Panc1 (cell line): ENCODE results near the gene MYO3B. TPM values are rescaled to one million over a fixed set of nuclear protein-coding genes. Genes with fewer than 3 reads are reported as not detected.

Experiments used
- ATAC-seq: fragments of 200-7000 bp; cut with Tn5 transposase; 2 replicates; pipeline ENCODE4 v1.9.1; 2020; ENCODE audit warnings: mild to moderate bottlenecking, moderate library complexity
- BruUV-seq: library from RNA; stranded (reverse); fragments of 400-500 nt; replicated peaks from 2 replicates; lab custom pipeline; 2021; lab: Mats Ljungman, UMichigan
- CTCF ChIA-PET: fragments of 300-600 bp; sonication (Branson Sonifier 250); formaldehyde crosslinking; loops from one replicate; lab custom pipeline; 2022; ENCODE audit warnings: antibody characterized with exemption; lab: Charles Lee
- POLR2A ChIA-PET: fragments of 300-600 bp; sonication (Branson Sonifier 250); formaldehyde crosslinking; loops from one replicate; lab custom pipeline; 2022; ENCODE audit warnings: antibody characterized with exemption; lab: Charles Lee
- DNase-seq: peaks from one replicate; pipeline ENCODE4 v3.0.0-alpha.2; 2010; ENCODE audit warnings: low read depth, low spot score
- H3K27ac ChIP-seq: 2 replicates; pipeline ENCODE4 v1.5.1; 2011; ENCODE audit warnings: mild to moderate bottlenecking, low read length, inconsistent platforms
- H3K27me3 ChIP-seq: fragments of 200-500 bp; sonication (Bioruptor generic); 2 replicates; pipeline ENCODE4 v1.6.0; 2014; ENCODE audit warnings: low read length, inconsistent platforms; ENCODE audit not compliant: control insufficient read depth, insufficient read depth
- H3K36me3 ChIP-seq: fragments of 200-500 bp; sonication (Bioruptor generic); 2 replicates; pipeline ENCODE4 v1.5.1; 2014; ENCODE audit warnings: inconsistent platforms, mild to moderate bottlenecking, low read length, moderate library complexity; ENCODE audit not compliant: control insufficient read depth, insufficient read depth
- H3K4me1 ChIP-seq: 2 replicates; pipeline ENCODE4 v1.5.1; 2011; ENCODE audit warnings: inconsistent platforms, mild to moderate bottlenecking, low read length, moderate library complexity; ENCODE audit not compliant: control insufficient read depth, insufficient read depth
- H3K4me3 ChIP-seq, 2 experiments: 2 replicates each; pipeline ENCODE4 v1.5.1; 2011 to 2012; ENCODE audit warnings: low read depth in 2 of 2, low read length in 2 of 2, mild to moderate bottlenecking in 2 of 2, inconsistent platforms in 1 of 2, moderate library complexity in 1 of 2
- H3K9me3 ChIP-seq: fragments of 200-500 bp; sonication (Bioruptor generic); 2 replicates; pipeline ENCODE4 v1.5.1; 2014; ENCODE audit warnings: low read depth, mild to moderate bottlenecking, inconsistent platforms, low read length, moderate library complexity; ENCODE audit not compliant: control insufficient read depth, insufficient read depth
- POLR2AphosphoS5 ChIP-seq: IDR thresholded peaks from 2 replicates; pipeline ENCODE4 v1.6.1; 2012; ENCODE audit warnings: mild to moderate bottlenecking, low read depth, low read length, moderate library complexity
- SIN3A ChIP-seq: IDR thresholded peaks from 2 replicates; pipeline ENCODE4 v1.6.1; 2012; ENCODE audit warnings: low read depth, mild to moderate bottlenecking, low read length, moderate library complexity, borderline replicate concordance; ENCODE audit not compliant: insufficient read depth
- TCF7L2 ChIP-seq: IDR thresholded peaks from 2 replicates; pipeline ENCODE4 v1.6.1; 2011; ENCODE audit warnings: mild to moderate bottlenecking, low read depth, low read length, inconsistent platforms
- in situ Hi-C: cut with HindIII; loops from 2 replicates; pipeline ENCODE4 v1.10.0; 2016; ENCODE audit warnings: low sequenced_read_pairs, low pct_unique_long_range_greater_than_20kb
- intact Hi-C: fragments of 100-400 bp; cut with micrococcal nuclease; formaldehyde crosslinking; loops from one replicate; pipeline ENCODE4 v1.10.0; 2022; ENCODE audit not compliant: unreplicated experiment
- total RNA-seq: library from RNA; stranded (reverse); gene quantifications from one replicate; pipeline ENCODE4 v1.2.1, GENCODE V29; 2021; ENCODE audit not compliant: unreplicated experiment
- TF ChIP-seq, protein P1 (sequence below), 2 experiments: IDR thresholded peaks; 2 replicates each; pipeline ENCODE4 v1.6.1; 2011 to 2012; ENCODE audit warnings: low read depth in 2 of 2, control low read depth in 1 of 2, low read length in 1 of 2, mild to moderate bottlenecking in 1 of 2, moderate library complexity in 1 of 2; ENCODE audit not compliant: insufficient read depth in 1 of 2
- TF ChIP-seq, protein P2 (sequence below): fragments of 450-650 bp; IDR thresholded peaks from 2 replicates; pipeline ENCODE4 v1.5.1; 2017; ENCODE audit warnings: mild to moderate bottlenecking

MYO3B gene
- total RNA-seq, 1 experiment from 2014 or later = 0.05 TPM

DNA sequence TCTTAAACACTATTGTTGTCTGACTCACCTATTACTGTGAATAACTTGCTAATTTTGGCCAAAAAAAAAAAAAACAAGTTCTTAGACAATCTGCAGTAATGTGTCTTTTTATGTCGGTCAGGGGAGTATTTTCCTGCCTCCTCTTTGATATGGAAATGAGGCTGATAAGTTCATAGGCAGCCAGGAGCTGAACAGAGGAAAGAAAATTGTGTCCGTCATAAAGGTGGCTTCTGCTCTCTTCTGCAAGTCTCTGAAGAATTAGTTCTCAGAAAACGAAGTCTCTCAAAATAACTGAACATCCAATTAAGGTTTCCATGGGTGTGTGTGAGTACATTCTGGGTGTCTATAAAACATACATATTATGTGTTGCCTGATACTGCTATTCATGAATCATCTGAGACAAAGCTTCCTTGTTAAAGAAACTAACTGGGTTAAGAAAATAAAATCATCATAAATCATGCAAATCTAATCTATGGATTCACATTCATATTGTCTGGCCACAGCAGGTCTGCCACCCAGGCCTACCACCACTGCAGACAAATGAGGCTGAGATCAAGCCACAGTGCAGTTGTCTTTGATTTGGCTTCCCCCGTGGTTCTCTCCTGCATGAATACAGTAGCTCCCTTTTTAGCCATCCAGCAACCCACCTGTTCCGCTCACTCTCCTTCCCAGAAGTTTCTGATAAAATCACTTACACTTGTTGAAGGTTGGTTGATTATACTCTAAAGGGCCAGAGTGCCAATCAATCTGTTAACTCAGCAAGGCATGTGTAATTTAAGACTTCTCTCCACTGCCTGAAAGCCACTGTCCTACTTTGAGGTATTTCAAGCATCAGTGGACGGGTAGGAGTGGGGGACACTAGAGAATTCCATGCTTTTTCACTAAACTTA lies 517.8 kb downstream of the MYO3B start:
- no peak for ATAC-seq
- ChIA-PET POLR2A (interaction anchor here (0.6 kb wide), 1 partner anchor 1146 kb away, joined by 3 read pairs; no protein-coding TSS in a partner anchor), CTCF (no interaction called here)
- TF ChIP-seq, protein P1, sequence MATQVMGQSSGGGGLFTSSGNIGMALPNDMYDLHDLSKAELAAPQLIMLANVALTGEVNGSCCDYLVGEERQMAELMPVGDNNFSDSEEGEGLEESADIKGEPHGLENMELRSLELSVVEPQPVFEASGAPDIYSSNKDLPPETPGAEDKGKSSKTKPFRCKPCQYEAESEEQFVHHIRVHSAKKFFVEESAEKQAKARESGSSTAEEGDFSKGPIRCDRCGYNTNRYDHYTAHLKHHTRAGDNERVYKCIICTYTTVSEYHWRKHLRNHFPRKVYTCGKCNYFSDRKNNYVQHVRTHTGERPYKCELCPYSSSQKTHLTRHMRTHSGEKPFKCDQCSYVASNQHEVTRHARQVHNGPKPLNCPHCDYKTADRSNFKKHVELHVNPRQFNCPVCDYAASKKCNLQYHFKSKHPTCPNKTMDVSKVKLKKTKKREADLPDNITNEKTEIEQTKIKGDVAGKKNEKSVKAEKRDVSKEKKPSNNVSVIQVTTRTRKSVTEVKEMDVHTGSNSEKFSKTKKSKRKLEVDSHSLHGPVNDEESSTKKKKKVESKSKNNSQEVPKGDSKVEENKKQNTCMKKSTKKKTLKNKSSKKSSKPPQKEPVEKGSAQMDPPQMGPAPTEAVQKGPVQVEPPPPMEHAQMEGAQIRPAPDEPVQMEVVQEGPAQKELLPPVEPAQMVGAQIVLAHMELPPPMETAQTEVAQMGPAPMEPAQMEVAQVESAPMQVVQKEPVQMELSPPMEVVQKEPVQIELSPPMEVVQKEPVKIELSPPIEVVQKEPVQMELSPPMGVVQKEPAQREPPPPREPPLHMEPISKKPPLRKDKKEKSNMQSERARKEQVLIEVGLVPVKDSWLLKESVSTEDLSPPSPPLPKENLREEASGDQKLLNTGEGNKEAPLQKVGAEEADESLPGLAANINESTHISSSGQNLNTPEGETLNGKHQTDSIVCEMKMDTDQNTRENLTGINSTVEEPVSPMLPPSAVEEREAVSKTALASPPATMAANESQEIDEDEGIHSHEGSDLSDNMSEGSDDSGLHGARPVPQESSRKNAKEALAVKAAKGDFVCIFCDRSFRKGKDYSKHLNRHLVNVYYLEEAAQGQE (IDR thresholded peaks at IDR 0.05; ENCODE audit: insufficient read depth in 1 of 2, low read depth in 2 of 2, low read length in 1 of 2) = no peak
- TF ChIP-seq TCF7L2 = no peak
- TF ChIP-seq POLR2AphosphoS5 = no peak
- TF ChIP-seq SIN3A = no peak
- TF ChIP-seq, protein P2, sequence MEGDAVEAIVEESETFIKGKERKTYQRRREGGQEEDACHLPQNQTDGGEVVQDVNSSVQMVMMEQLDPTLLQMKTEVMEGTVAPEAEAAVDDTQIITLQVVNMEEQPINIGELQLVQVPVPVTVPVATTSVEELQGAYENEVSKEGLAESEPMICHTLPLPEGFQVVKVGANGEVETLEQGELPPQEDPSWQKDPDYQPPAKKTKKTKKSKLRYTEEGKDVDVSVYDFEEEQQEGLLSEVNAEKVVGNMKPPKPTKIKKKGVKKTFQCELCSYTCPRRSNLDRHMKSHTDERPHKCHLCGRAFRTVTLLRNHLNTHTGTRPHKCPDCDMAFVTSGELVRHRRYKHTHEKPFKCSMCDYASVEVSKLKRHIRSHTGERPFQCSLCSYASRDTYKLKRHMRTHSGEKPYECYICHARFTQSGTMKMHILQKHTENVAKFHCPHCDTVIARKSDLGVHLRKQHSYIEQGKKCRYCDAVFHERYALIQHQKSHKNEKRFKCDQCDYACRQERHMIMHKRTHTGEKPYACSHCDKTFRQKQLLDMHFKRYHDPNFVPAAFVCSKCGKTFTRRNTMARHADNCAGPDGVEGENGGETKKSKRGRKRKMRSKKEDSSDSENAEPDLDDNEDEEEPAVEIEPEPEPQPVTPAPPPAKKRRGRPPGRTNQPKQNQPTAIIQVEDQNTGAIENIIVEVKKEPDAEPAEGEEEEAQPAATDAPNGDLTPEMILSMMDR = no peak
- no TSS peak for BruUV-seq
- H3K4me3 ChIP-seq = no peak overlapping the region
- no peaks in the 10 kb centered on the region for H3K4me1 ChIP-seq
- H3K27ac ChIP-seq = no peak overlapping the region
- no peaks in the 10 kb centered on the region for H3K36me3 ChIP-seq
- DNase-seq = no peak
- H3K27me3 ChIP-seq = no peaks in the 10 kb centered on the region
- in situ Hi-C loops (no loop called here), intact Hi-C loops (no loop called here)
- H3K9me3 ChIP-seq = no peaks in the 10 kb centered on the region

GRCh38 chr2:170696948-170697347 lies 519.0 kb downstream of the MYO3B start:
- ATAC-seq (no peak), DNase-seq (no peak)
- no peaks in the 10 kb centered on the region for H3K36me3 ChIP-seq
- no peaks in the 10 kb centered on the region for H3K9me3 ChIP-seq
- intact Hi-C loops = no loop called here
- no peaks in the 10 kb centered on the region for H3K4me1 ChIP-seq
- H3K4me3 ChIP-seq = no peak overlapping the region
- H3K27ac ChIP-seq = no peak overlapping the region
- in situ Hi-C loops = no loop called here
- ChIA-PET POLR2A (no interaction called here), CTCF (no interaction called here)
- no TSS peak for BruUV-seq
- no peak for TF ChIP-seq TCF7L2
- TF ChIP-seq, protein P1 (IDR thresholded peaks at IDR 0.05; ENCODE audit: insufficient read depth in 1 of 2, low read depth in 2 of 2, low read length in 1 of 2) = no peak
- no peak for TF ChIP-seq POLR2AphosphoS5
- no peak for TF ChIP-seq SIN3A
- TF ChIP-seq, protein P2 = no peak
- no peaks in the 10 kb centered on the region for H3K27me3 ChIP-seq
